IMR-90 (cell line): Measurements from ENCODE around the gene POLR1E. TPM values are rescaled to one million over a fixed set of nuclear protein-coding genes. Genes with fewer than 3 reads are reported as not detected.

Source experiments
- ATAC-seq: fragments of 200-7000 bp; cut with Tn5 transposase; 2 replicates; pipeline ENCODE4 v1.9.1; 2020; ENCODE audit warnings: low read depth, mild to moderate bottlenecking, moderate library complexity
- BruUV-seq: library from RNA; stranded (reverse); fragments of 400-500 nt; replicated peaks from 2 replicates; lab custom pipeline; 2021; lab: Mats Ljungman, UMichigan
- CTCF ChIA-PET: fragments of 300-600 bp; formaldehyde crosslinking; extraction: SDS; loops from one replicate; lab custom pipeline; 2021; ENCODE audit warnings: antibody characterized with exemption; lab: Yijun Ruan, JAX
- POLR2A ChIA-PET: fragments of 300-600 bp; sonication (Branson Sonifier 250); formaldehyde crosslinking; loops from one replicate; lab custom pipeline; 2022; ENCODE audit warnings: antibody characterized with exemption; ENCODE audit not compliant: unreplicated experiment; lab: Charles Lee
- DNase-seq: peaks from one replicate; pipeline ENCODE4 v3.0.0; 2013
- H2AFZ ChIP-seq: replicated peaks from 2 replicates; pipeline ENCODE3; 2013; ENCODE audit warnings: low read length, mild to moderate bottlenecking; ENCODE audit not compliant: poor library complexity
- H2AK5ac ChIP-seq: 2 replicates; pipeline ENCODE4 v1.6.1; 2013; ENCODE audit warnings: low read depth, low read length, inconsistent platforms
- H2AK9ac ChIP-seq: replicated peaks from 2 replicates; pipeline ENCODE3; 2013; ENCODE audit warnings: mild to moderate bottlenecking, low read depth, low read length, moderate library complexity; ENCODE audit not compliant: poor library complexity
- H2BK120ac ChIP-seq: 2 replicates; pipeline ENCODE4 v1.6.1; 2013; ENCODE audit warnings: low read depth, low read length, inconsistent platforms
- H2BK15ac ChIP-seq: 3 replicates; pipeline ENCODE4 v1.6.1; 2013; ENCODE audit warnings: low read depth, low read length, inconsistent platforms
- H2BK20ac ChIP-seq: 2 replicates; pipeline ENCODE4 v1.6.1; 2013; ENCODE audit warnings: low read depth, mild to moderate bottlenecking, inconsistent platforms, low read length, moderate library complexity
- H2BK5ac ChIP-seq: 2 replicates; pipeline ENCODE4 v1.6.1; 2013; ENCODE audit warnings: mild to moderate bottlenecking, low read depth, low read length, inconsistent platforms; ENCODE audit not compliant: poor library complexity, severe bottlenecking
- H3K14ac ChIP-seq: replicated peaks from 2 replicates; pipeline ENCODE4 v1.6.1; 2013; ENCODE audit warnings: low read depth, low read length, inconsistent platforms
- H3K18ac ChIP-seq: 2 replicates; pipeline ENCODE4 v1.6.1; 2013; ENCODE audit warnings: low read depth, low read length, control low read depth
- H3K23ac ChIP-seq: 2 replicates; pipeline ENCODE4 v1.6.1; 2013; ENCODE audit warnings: low read depth, low read length, inconsistent platforms
- H3K27ac ChIP-seq: 2 replicates; pipeline ENCODE4 v1.5.1; 2013; ENCODE audit warnings: mild to moderate bottlenecking, control low read depth, low read length; ENCODE audit not compliant: insufficient read depth
- H3K27me3 ChIP-seq: 2 replicates; pipeline ENCODE4 v1.6.1; 2013; ENCODE audit warnings: low read length; ENCODE audit not compliant: control insufficient read depth, insufficient read depth
- H3K36me3 ChIP-seq: 2 replicates; pipeline ENCODE4 v1.6.1; 2013; ENCODE audit warnings: low read length, mixed read lengths; ENCODE audit not compliant: control insufficient read depth, insufficient read depth
- H3K4ac ChIP-seq: 2 replicates; pipeline ENCODE4 v1.6.1; 2013; ENCODE audit warnings: low read depth, low read length, inconsistent platforms
- H3K4me1 ChIP-seq: 2 replicates; pipeline ENCODE4 v1.6.1; 2013; ENCODE audit warnings: low read length, mixed read lengths; ENCODE audit not compliant: control insufficient read depth, insufficient read depth
- H3K4me2 ChIP-seq: 2 replicates; pipeline ENCODE4 v1.6.1; 2013; ENCODE audit warnings: low read depth, mild to moderate bottlenecking, control low read depth, low read length, moderate library complexity
- H3K4me3 ChIP-seq: 2 replicates; pipeline ENCODE4 v1.5.1; 2013; ENCODE audit warnings: low read depth, mild to moderate bottlenecking, control low read depth, low read length, moderate library complexity; ENCODE audit not compliant: insufficient read depth
- H3K56ac ChIP-seq: 2 replicates; pipeline ENCODE4 v1.6.1; 2013; ENCODE audit warnings: low read length, inconsistent platforms; ENCODE audit not compliant: insufficient read depth; ENCODE audit errors: extremely low read depth
- H3K79me1 ChIP-seq, 2 experiments: 2 replicates each; pipeline ENCODE4 v1.6.1; 2013; ENCODE audit warnings: low read length in 2 of 2, inconsistent platforms in 1 of 2, low read depth in 1 of 2
- H3K9ac ChIP-seq: 2 replicates; pipeline ENCODE4 v1.6.1; 2013; ENCODE audit warnings: low read depth, low read length, control low read depth
- H3K9me1 ChIP-seq: 2 replicates; pipeline ENCODE4 v1.6.1; 2013; ENCODE audit warnings: low read length, inconsistent platforms; ENCODE audit not compliant: insufficient read depth
- H3K9me3 ChIP-seq: 2 replicates; pipeline ENCODE4 v1.6.1; 2013; ENCODE audit warnings: low read length; ENCODE audit not compliant: control insufficient read depth, insufficient read depth
- H4K20me1 ChIP-seq: 2 replicates; pipeline ENCODE4 v1.6.1; 2013; ENCODE audit warnings: low read length, inconsistent platforms; ENCODE audit not compliant: insufficient read depth
- H4K5ac ChIP-seq: 2 replicates; pipeline ENCODE4 v1.6.1; 2013; ENCODE audit warnings: mild to moderate bottlenecking, low read depth, low read length, control low read depth
- H4K8ac ChIP-seq, 2 experiments: 2 replicates each; pipeline ENCODE4 v1.6.1; 2013; ENCODE audit warnings: low read depth in 2 of 2, low read length in 2 of 2, control low read depth in 1 of 2, inconsistent platforms in 1 of 2
- H4K91ac ChIP-seq: 2 replicates; pipeline ENCODE4 v1.6.1; 2013; ENCODE audit warnings: low read depth, low read length, inconsistent platforms; ENCODE audit not compliant: insufficient read depth
- BHLHE40 ChIP-seq: fragments of 150-350 bp; IDR thresholded peaks from 2 replicates; pipeline ENCODE4 v1.6.1; 2016; ENCODE audit warnings: mild to moderate bottlenecking, low read depth, low read length
- CEBPB ChIP-seq: IDR thresholded peaks from 2 replicates; pipeline ENCODE4 v1.6.1; 2012; ENCODE audit warnings: low read depth, low read length, improper control_type of control experiment
- CHD1 ChIP-seq: IDR thresholded peaks from 2 replicates; pipeline ENCODE4 v1.6.1; 2012; ENCODE audit warnings: low read depth, low read length, improper control_type of control experiment
- FOS ChIP-seq: fragments of 150-350 bp; IDR thresholded peaks from 2 replicates; pipeline ENCODE4 v1.6.1; 2016; ENCODE audit warnings: low read depth, low read length
- MAFK ChIP-seq: IDR thresholded peaks from 2 replicates; pipeline ENCODE4 v1.6.1; 2012; ENCODE audit warnings: low read depth, low read length, improper control_type of control experiment
- MAZ ChIP-seq: IDR thresholded peaks from 2 replicates; pipeline ENCODE4 v1.6.1; 2012; ENCODE audit warnings: low read depth, mild to moderate bottlenecking, low read length, improper control_type of control experiment, moderate library complexity, borderline replicate concordance
- MXI1 ChIP-seq: IDR thresholded peaks from 2 replicates; pipeline ENCODE4 v1.6.1; 2012; ENCODE audit warnings: low read depth, mild to moderate bottlenecking, low read length, moderate library complexity, borderline replicate concordance
- NFE2L2 ChIP-seq: fragments of 150-350 bp; IDR thresholded peaks from 2 replicates; pipeline ENCODE4 v1.6.1; 2016; ENCODE audit warnings: low read depth, mild to moderate bottlenecking, low read length
- POLR2A ChIP-seq: IDR thresholded peaks from 2 replicates; pipeline ENCODE4 v1.6.1; 2012; ENCODE audit warnings: mild to moderate bottlenecking, low read depth, low read length
- RAD21 ChIP-seq: IDR thresholded peaks from 2 replicates; pipeline ENCODE4 v1.6.1; 2012; ENCODE audit warnings: low read length, improper control_type of control experiment
- RCOR1 ChIP-seq: IDR thresholded peaks from 2 replicates; pipeline ENCODE4 v1.6.1; 2012; ENCODE audit warnings: mild to moderate bottlenecking, low read length, improper control_type of control experiment; ENCODE audit not compliant: insufficient replicate concordance
- RFX5 ChIP-seq: IDR thresholded peaks from 2 replicates; pipeline ENCODE4 v1.8.0; 2012; ENCODE audit warnings: low read depth, mild to moderate bottlenecking, low read length, moderate library complexity
- SMC3 ChIP-seq: fragments of 150-350 bp; IDR thresholded peaks from 2 replicates; pipeline ENCODE4 v1.6.1; 2016; ENCODE audit warnings: low read depth, mild to moderate bottlenecking, antibody characterized with exemption, low read length, moderate library complexity
- WGBS, 2 experiments: methylation state at CpG; one replicate each; pipeline versions ENCODE4 v1.1.5 to v1.1.7; 2013; ENCODE audit warnings: missing lambda C conversion rate in 2 of 2; ENCODE audit not compliant: insufficient read length in 1 of 2; ENCODE audit errors: extremely low coverage in 2 of 2; 5-methylcytosine and 5-hydroxymethylcytosine counted together
- dilution Hi-C: fragments of 300-500 bp; cut with HindIII; formaldehyde crosslinking; loops from one replicate; pipeline ENCODE4 v1.14.3; 2018; ENCODE audit warnings: low sequenced_read_pairs; ENCODE audit not compliant: unreplicated experiment
- in situ Hi-C: fragments of 300-500 bp; cut with MboI; formaldehyde crosslinking; loops from 3 replicates; pipeline ENCODE4 v1.14.3; 2019; ENCODE audit warnings: low sequenced_read_pairs, inconsistent platforms, mixed read lengths
- intact Hi-C: fragments of 100-400 bp; cut with micrococcal nuclease; formaldehyde crosslinking; loops from 2 replicates; pipeline ENCODE4 v1.10.0; 2022
- polyA plus RNA-seq, 3 experiments: library from polyadenylated mRNA; depleted of rRNA; stranded (reverse); fragments of >200 nt; gene quantifications; 2 replicates each; pipeline ENCODE4 v1.2.3, GENCODE V29; 2012; ENCODE audit warnings: low replicate concordance in 1 of 3
- total RNA-seq: library from RNA; depleted of rRNA; stranded (reverse); fragments of >200 nt; gene quantifications from 2 replicates; pipeline ENCODE4 v1.2.3, GENCODE V29; 2012
- TF ChIP-seq, protein P1 (sequence below): fragments of 150-350 bp; IDR thresholded peaks from 2 replicates; pipeline ENCODE4 v1.6.1; 2017; ENCODE audit warnings: mild to moderate bottlenecking, antibody characterized with exemption, low read length, low read depth
- TF ChIP-seq, protein P2 (sequence below): conservative IDR thresholded peaks from 2 replicates; pipeline ENCODE4 v1.5.1; 2012; ENCODE audit warnings: mild to moderate bottlenecking, low read depth, low read length, improper control_type of control experiment
- TF ChIP-seq, protein P3 (sequence below): fragments of 150-350 bp; IDR thresholded peaks from 2 replicates; pipeline ENCODE4 v1.6.1; 2016; ENCODE audit warnings: low read depth, mild to moderate bottlenecking, low read length, moderate library complexity, borderline replicate concordance

The POLR1E gene
- total and polyA plus RNA-seq, 2 of the 4 experiments (the other 2 are of a cell fraction) = 48.0 to 71.9 TPM

DNA sequence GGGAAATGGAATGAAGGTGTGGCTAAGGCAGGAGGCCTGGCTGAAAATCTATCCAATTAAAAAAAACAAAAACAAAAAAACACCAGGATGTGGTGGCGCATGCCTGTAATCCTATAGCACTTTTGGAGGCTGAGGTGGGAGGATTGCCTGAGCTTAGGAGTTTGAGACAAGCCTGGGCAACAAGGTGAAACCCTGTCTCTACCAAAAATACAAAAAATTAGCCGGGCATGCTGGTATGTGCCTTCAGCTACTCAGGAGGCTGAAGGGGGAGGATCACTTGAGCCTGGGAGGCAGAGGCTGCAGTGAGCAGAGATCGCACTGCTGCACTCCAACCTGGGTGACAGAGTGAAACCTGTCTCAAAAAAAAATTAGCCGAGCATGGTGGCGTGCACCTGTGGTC is 42.2 kb upstream of the POLR1E start:
- Histone ChIP-seq H2BK120ac (no peak overlapping the region), H3K27me3 (no peaks in the 10 kb centered on the region), H3K27ac (no peak overlapping the region), H2BK5ac (no peak overlapping the region), H2AK5ac (no peak overlapping the region), H3K18ac (no peak overlapping the region), H4K8ac (no peak overlapping the region), H2AFZ (no peak overlapping the region), H3K79me1 (peaks cover 38 to 82% of the 10 kb centered on the region in 2 experiments), H3K4me1 (peaks cover 16% of the 10 kb centered on the region), H3K36me3 (peaks cover 32% of the 10 kb centered on the region), H4K5ac (no peak overlapping the region), H3K9ac (no peak overlapping the region), H2BK15ac (no peak overlapping the region), H4K20me1 (peaks cover 20% of the 10 kb centered on the region; the same call in 1 of the 2 replicates), H3K56ac (no peak overlapping the region), H4K91ac (no peak overlapping the region), H3K9me1 (peaks cover 10% of the 10 kb centered on the region), H3K4me2 (no peak overlapping the region), H3K4me3 (no peak overlapping the region), H3K23ac (no peak overlapping the region), H2AK9ac (no peak overlapping the region), H3K4ac (no peak overlapping the region), H2BK20ac (no peak overlapping the region), H3K14ac (no peak overlapping the region), H3K9me3 (no peaks in the 10 kb centered on the region)
- no TSS peak for BruUV-seq
- dilution Hi-C loops = no loop called here
- CTCF ChIA-PET = no interaction called here
- no peak for ATAC-seq
- POLR2A ChIA-PET = no interaction called here
- in situ Hi-C loops = no loop called here
- no peak for DNase-seq
- intact Hi-C loops = no loop called here
- TF ChIP-seq RFX5 (no peak), RAD21 (no peak), FOS (no peak), SMC3 (no peak), CHD1 (no peak), MAFK (no peak), MXI1 (no peak), NFE2L2 (no peak), BHLHE40 (no peak), MAZ (no peak), POLR2A (no peak), RCOR1 (no peak), CEBPB (no peak)
- TF ChIP-seq, protein P1, sequence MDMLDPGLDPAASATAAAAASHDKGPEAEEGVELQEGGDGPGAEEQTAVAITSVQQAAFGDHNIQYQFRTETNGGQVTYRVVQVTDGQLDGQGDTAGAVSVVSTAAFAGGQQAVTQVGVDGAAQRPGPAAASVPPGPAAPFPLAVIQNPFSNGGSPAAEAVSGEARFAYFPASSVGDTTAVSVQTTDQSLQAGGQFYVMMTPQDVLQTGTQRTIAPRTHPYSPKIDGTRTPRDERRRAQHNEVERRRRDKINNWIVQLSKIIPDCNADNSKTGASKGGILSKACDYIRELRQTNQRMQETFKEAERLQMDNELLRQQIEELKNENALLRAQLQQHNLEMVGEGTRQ = no peak
- TF ChIP-seq, protein P2, sequence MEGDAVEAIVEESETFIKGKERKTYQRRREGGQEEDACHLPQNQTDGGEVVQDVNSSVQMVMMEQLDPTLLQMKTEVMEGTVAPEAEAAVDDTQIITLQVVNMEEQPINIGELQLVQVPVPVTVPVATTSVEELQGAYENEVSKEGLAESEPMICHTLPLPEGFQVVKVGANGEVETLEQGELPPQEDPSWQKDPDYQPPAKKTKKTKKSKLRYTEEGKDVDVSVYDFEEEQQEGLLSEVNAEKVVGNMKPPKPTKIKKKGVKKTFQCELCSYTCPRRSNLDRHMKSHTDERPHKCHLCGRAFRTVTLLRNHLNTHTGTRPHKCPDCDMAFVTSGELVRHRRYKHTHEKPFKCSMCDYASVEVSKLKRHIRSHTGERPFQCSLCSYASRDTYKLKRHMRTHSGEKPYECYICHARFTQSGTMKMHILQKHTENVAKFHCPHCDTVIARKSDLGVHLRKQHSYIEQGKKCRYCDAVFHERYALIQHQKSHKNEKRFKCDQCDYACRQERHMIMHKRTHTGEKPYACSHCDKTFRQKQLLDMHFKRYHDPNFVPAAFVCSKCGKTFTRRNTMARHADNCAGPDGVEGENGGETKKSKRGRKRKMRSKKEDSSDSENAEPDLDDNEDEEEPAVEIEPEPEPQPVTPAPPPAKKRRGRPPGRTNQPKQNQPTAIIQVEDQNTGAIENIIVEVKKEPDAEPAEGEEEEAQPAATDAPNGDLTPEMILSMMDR = no peak
- TF ChIP-seq, protein P3, sequence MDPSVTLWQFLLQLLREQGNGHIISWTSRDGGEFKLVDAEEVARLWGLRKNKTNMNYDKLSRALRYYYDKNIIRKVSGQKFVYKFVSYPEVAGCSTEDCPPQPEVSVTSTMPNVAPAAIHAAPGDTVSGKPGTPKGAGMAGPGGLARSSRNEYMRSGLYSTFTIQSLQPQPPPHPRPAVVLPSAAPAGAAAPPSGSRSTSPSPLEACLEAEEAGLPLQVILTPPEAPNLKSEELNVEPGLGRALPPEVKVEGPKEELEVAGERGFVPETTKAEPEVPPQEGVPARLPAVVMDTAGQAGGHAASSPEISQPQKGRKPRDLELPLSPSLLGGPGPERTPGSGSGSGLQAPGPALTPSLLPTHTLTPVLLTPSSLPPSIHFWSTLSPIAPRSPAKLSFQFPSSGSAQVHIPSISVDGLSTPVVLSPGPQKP = no peak
- WGBS, 2 experiments = no CpG with 5 or more reads among the region's 5 CpGs
